Neural cell (in vitro differentiated cells): ENCODE results near the gene CDKAL1. TPM values are rescaled to one million over a fixed set of nuclear protein-coding genes. Genes with fewer than 3 reads are reported as not detected.

Source experiments
- H2AFZ ChIP-seq: fragments of 200-600, 300-800 bp; sonication (generic), shearing (Covaris generic); 2 replicates; pipeline ENCODE4 v1.6.0; 2014; ENCODE audit warnings: low read depth, mild to moderate bottlenecking, antibody characterized with exemption, low read length, moderate library complexity
- H3F3A ChIP-seq: fragments of 200-600 bp; shearing (Covaris generic); 2 replicates; pipeline ENCODE4 v1.6.1; 2016; ENCODE audit warnings: mild to moderate bottlenecking, moderate library complexity, mixed read lengths, antibody characterized with exemption, low read length; ENCODE audit not compliant: insufficient read depth, poor library complexity, severe bottlenecking
- H3K27ac ChIP-seq: fragments of 200-600, 300-800 bp; sonication (generic), shearing (Covaris generic); 2 replicates; pipeline ENCODE4 v1.5.1; 2014; ENCODE audit warnings: mild to moderate bottlenecking, low read length, moderate library complexity
- H3K27me3 ChIP-seq: fragments of 300-800, 200-600 bp; sonication (generic), shearing (Covaris generic); 2 replicates; pipeline ENCODE4 v1.6.0; 2014; ENCODE audit warnings: mild to moderate bottlenecking, low read depth, low read length, moderate library complexity; ENCODE audit not compliant: insufficient read depth
- H3K36me3 ChIP-seq: fragments of 300-800, 200-600 bp; sonication (generic), shearing (Covaris generic); 2 replicates; pipeline ENCODE4 v1.5.1; 2014; ENCODE audit warnings: mild to moderate bottlenecking, antibody characterized with exemption, low read length, moderate library complexity; ENCODE audit not compliant: insufficient read depth
- H3K4me2 ChIP-seq: fragments of 300-800, 200-600 bp; sonication (generic), shearing (Covaris generic); 2 replicates; pipeline ENCODE4 v1.6.0; 2014; ENCODE audit warnings: mild to moderate bottlenecking, low read length
- H3K4me3 ChIP-seq: fragments of 300-800, 200-600 bp; sonication (generic), shearing (Covaris generic); 2 replicates; pipeline ENCODE4 v1.5.1; 2014; ENCODE audit warnings: mild to moderate bottlenecking, low read length, moderate library complexity
- H3K79me2 ChIP-seq: fragments of 200-600 bp; shearing (Covaris generic); replicated peaks from 2 replicates; pipeline ENCODE4 v1.6.0; 2014; ENCODE audit warnings: mild to moderate bottlenecking, low read length, moderate library complexity; ENCODE audit not compliant: insufficient read depth
- H3K9ac ChIP-seq: fragments of 300-800, 200-600 bp; sonication (generic), shearing (Covaris generic); 2 replicates; pipeline ENCODE4 v1.6.1; 2016; ENCODE audit warnings: mild to moderate bottlenecking, low read length, mixed read lengths
- H3K9me2 ChIP-seq: fragments of 200-600 bp; shearing (Covaris generic); 2 replicates; pipeline ENCODE4 v1.6.1; 2016; ENCODE audit warnings: mild to moderate bottlenecking, low read length, mixed read lengths; ENCODE audit not compliant: insufficient read depth
- H3K9me3 ChIP-seq: fragments of 200-600, 300-800 bp; sonication (generic), shearing (Covaris generic); 2 replicates; pipeline ENCODE4 v1.6.1; 2016; ENCODE audit warnings: mild to moderate bottlenecking, mixed run types, low read length, moderate library complexity, mixed read lengths
- H4K20me1 ChIP-seq: fragments of 200-600 bp; shearing (Covaris generic); 2 replicates; pipeline ENCODE4 v1.6.1; 2016; ENCODE audit warnings: mild to moderate bottlenecking, mixed run types; ENCODE audit not compliant: insufficient read depth
- CTCF ChIP-seq: fragments of 450-650 bp; IDR thresholded peaks from 2 replicates; pipeline ENCODE4 v1.5.1; 2014; ENCODE audit warnings: antibody characterized with exemption, mild to moderate bottlenecking, moderate library complexity; ENCODE audit not compliant: poor library complexity, severe bottlenecking
- EP300 ChIP-seq: fragments of 450-650 bp; conservative IDR thresholded peaks from 2 replicates; pipeline ENCODE4 v1.6.1; 2014; ENCODE audit warnings: antibody characterized with exemption, mild to moderate bottlenecking, moderate library complexity; ENCODE audit not compliant: poor library complexity, severe bottlenecking
- EZH2 ChIP-seq: fragments of 200-600, 300-800 bp; shearing (Covaris generic), sonication (generic); IDR thresholded peaks from 2 replicates; pipeline ENCODE4 v1.6.1; 2014; ENCODE audit warnings: antibody characterized with exemption, low read length, borderline replicate concordance, mild to moderate bottlenecking; ENCODE audit not compliant: insufficient read depth, poor library complexity, severe bottlenecking
- MXI1 ChIP-seq: fragments of 450-650 bp; conservative IDR thresholded peaks from 2 replicates; pipeline ENCODE4 v1.6.1; 2014; ENCODE audit warnings: antibody characterized with exemption, mild to moderate bottlenecking; ENCODE audit not compliant: poor library complexity, severe bottlenecking
- POLR2AphosphoS5 ChIP-seq: IDR thresholded peaks from 2 replicates; pipeline ENCODE4 v1.6.1; 2012
- RAD21 ChIP-seq: fragments of 450-650 bp; conservative IDR thresholded peaks from 2 replicates; pipeline ENCODE4 v1.6.1; 2014; ENCODE audit warnings: antibody characterized with exemption, mild to moderate bottlenecking, moderate library complexity
- REST ChIP-seq: IDR thresholded peaks from 2 replicates; pipeline ENCODE4 v1.6.1; 2012; ENCODE audit warnings: borderline replicate concordance
- SMC3 ChIP-seq: fragments of 450-650 bp; conservative IDR thresholded peaks from 2 replicates; pipeline ENCODE4 v1.6.1; 2014; ENCODE audit warnings: antibody characterized with exemption, mild to moderate bottlenecking, moderate library complexity; ENCODE audit not compliant: poor library complexity
- TAF1 ChIP-seq: IDR thresholded peaks from 2 replicates; pipeline ENCODE4 v1.6.1; 2012; ENCODE audit warnings: low read depth
- polyA plus RNA-seq: library from polyadenylated mRNA; depleted of rRNA; stranded (reverse); fragments of >200 nt; gene quantifications from 2 replicates; pipeline ENCODE4 v1.2.3, GENCODE V29; 2014

CDKAL1 gene
- polyA plus RNA-seq, 1 donor from 2014 or later = 10.7 TPM

- Histone ChIP-seq H3K4me3 (no peak overlapping the region), H3K9ac (no peak overlapping the region), H3K36me3 (no peaks in the 10 kb centered on the region)
Observed at GRCh38 chr6:20686142-20686541, 151.9 kb downstream of the CDKAL1 start.

GRCh38 chr6:20687494-20687893 is 153.2 kb downstream of the CDKAL1 start:
- H3K27ac ChIP-seq = no peak overlapping the region
- no peaks in the 10 kb centered on the region for H4K20me1 ChIP-seq
- no peak overlapping the region for H3K4me3 ChIP-seq
- H3K27me3 ChIP-seq = no peaks in the 10 kb centered on the region
- H3K9ac ChIP-seq = no peak overlapping the region
- H3K36me3 ChIP-seq = no peaks in the 10 kb centered on the region
- H3K79me2 ChIP-seq = no peaks in the 10 kb centered on the region
- H3K9me2 ChIP-seq = no peaks in the 10 kb centered on the region
- H3K4me2 ChIP-seq = no peak overlapping the region
- TF ChIP-seq MXI1 (no peak), EP300 (no peak), SMC3 (no peak), REST (no peak), TAF1 (no peak), POLR2AphosphoS5 (no peak), CTCF (no peak)
- H2AFZ ChIP-seq = no peak overlapping the region
- no peaks in the 10 kb centered on the region for H3F3A ChIP-seq
- no peaks in the 10 kb centered on the region for H3K9me3 ChIP-seq

More at GRCh38 chr6:20686142-20686541, 151.9 kb downstream of the CDKAL1 start:
- H4K20me1 ChIP-seq = no peaks in the 10 kb centered on the region
- H3K9me2 ChIP-seq = no peaks in the 10 kb centered on the region
- H3K9me3 ChIP-seq = no peaks in the 10 kb centered on the region
- no peaks in the 10 kb centered on the region for H3K27me3 ChIP-seq
- H2AFZ ChIP-seq = no peak overlapping the region
- H3K79me2 ChIP-seq = no peaks in the 10 kb centered on the region
- no peak for TF ChIP-seq EZH2
- no peak for TF ChIP-seq EP300
- TF ChIP-seq CTCF = no peak
- no peak for TF ChIP-seq TAF1
- no peak for TF ChIP-seq REST
- no peak for TF ChIP-seq SMC3
- no peak for TF ChIP-seq RAD21
- TF ChIP-seq POLR2AphosphoS5 = no peak
- TF ChIP-seq MXI1 = no peak
- H3K4me2 ChIP-seq = no peak overlapping the region
- no peaks in the 10 kb centered on the region for H3F3A ChIP-seq
- H3K27ac ChIP-seq = no peak overlapping the region
